Ishikawa (cell line): ENCODE results near the gene IMMP2L.

Experiments
- CEBPB ChIP-seq: IDR thresholded peaks from 2 replicates; pipeline ENCODE4 v1.6.1; 2012
- CREB1 ChIP-seq: IDR thresholded peaks from 2 replicates; pipeline ENCODE4 v1.6.1; 2012; ENCODE audit warnings: low read depth
- EGR1 ChIP-seq: IDR thresholded peaks from 2 replicates; pipeline ENCODE4 v1.6.1; 2012
- EP300 ChIP-seq: IDR thresholded peaks from 2 replicates; pipeline ENCODE4 v1.6.1; 2012; ENCODE audit warnings: borderline replicate concordance
- FOXM1 ChIP-seq: IDR thresholded peaks from 2 replicates; pipeline ENCODE4 v1.6.1; 2012; ENCODE audit warnings: low read depth, borderline replicate concordance
- NFIC ChIP-seq: IDR thresholded peaks from 2 replicates; pipeline ENCODE4 v1.6.1; 2012
- RAD21 ChIP-seq: IDR thresholded peaks from 2 replicates; pipeline ENCODE4 v1.6.1; 2012; ENCODE audit warnings: low read depth
- REST ChIP-seq: IDR thresholded peaks from 2 replicates; pipeline ENCODE4 v1.6.1; 2012; ENCODE audit warnings: low read depth, mild to moderate bottlenecking
- TAF1 ChIP-seq: IDR thresholded peaks from 2 replicates; pipeline ENCODE4 v1.6.1; 2012; ENCODE audit warnings: low read depth, mild to moderate bottlenecking
- TCF12 ChIP-seq: IDR thresholded peaks from 2 replicates; pipeline ENCODE4 v1.6.1; 2012; ENCODE audit warnings: low read depth
- TEAD4 ChIP-seq: IDR thresholded peaks from 2 replicates; pipeline ENCODE4 v1.6.1; 2012
- USF1 ChIP-seq: IDR thresholded peaks from 2 replicates; pipeline ENCODE4 v1.6.1; 2012
- YY1 ChIP-seq: IDR thresholded peaks from 2 replicates; pipeline ENCODE4 v1.6.1; 2012; ENCODE audit warnings: low read depth
- ZBTB7A ChIP-seq: IDR thresholded peaks from 2 replicates; pipeline ENCODE4 v1.6.1; 2012; ENCODE audit warnings: low read depth
- TF ChIP-seq, protein P1 (sequence below): IDR thresholded peaks from 2 replicates; pipeline ENCODE4 v1.6.1; 2012

Gene IMMP2L

GRCh38 chr7:111537134-111537533 lies 25.2 kb downstream of the IMMP2L start:
- TF ChIP-seq TCF12 (no peak), FOXM1 (no peak), RAD21 (no peak), REST (no peak), CEBPB (no peak), NFIC (no peak)

GRCh38 chr7:111535142-111535870 lies 27.0 kb downstream of the IMMP2L start:
- TF ChIP-seq ZBTB7A (no peak), NFIC (no peak), TEAD4 (no peak), RAD21 (no peak), CEBPB (no peak), TCF12 (no peak), EGR1 (no peak), EP300 (no peak), USF1 (no peak)

DNA sequence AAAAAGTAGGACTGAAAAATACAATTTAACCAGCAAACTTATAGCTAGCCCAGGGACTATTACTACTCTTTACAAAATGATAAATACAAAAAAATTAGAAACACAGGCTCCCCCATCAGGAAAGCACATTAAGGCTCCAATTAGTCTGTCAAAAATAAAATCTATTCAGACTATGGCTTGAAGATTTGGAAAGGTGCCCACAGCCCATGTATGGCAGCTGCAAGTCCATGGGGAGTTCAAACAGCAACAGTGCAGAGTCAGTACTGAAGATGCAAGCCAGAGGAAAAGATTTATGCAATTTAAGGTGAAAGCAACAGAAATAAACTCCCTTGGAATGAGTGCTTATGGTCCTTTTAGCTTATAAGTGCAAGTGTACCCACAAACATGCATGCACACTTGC lies 29.7 kb downstream of the IMMP2L start:
- no peak for TF ChIP-seq FOXM1
- no peak for TF ChIP-seq REST
- TF ChIP-seq EP300 = no peak
- TF ChIP-seq EGR1 = no peak
- TF ChIP-seq TCF12 = no peak
- no peak for TF ChIP-seq CREB1
- TF ChIP-seq TAF1 = no peak
- TF ChIP-seq ZBTB7A = no peak
- no peak for TF ChIP-seq TEAD4
- no peak for TF ChIP-seq USF1
- no peak for TF ChIP-seq RAD21
- TF ChIP-seq, protein P1, sequence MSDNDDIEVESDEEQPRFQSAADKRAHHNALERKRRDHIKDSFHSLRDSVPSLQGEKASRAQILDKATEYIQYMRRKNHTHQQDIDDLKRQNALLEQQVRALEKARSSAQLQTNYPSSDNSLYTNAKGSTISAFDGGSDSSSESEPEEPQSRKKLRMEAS = no peak
- TF ChIP-seq CEBPB = no peak

DNA sequence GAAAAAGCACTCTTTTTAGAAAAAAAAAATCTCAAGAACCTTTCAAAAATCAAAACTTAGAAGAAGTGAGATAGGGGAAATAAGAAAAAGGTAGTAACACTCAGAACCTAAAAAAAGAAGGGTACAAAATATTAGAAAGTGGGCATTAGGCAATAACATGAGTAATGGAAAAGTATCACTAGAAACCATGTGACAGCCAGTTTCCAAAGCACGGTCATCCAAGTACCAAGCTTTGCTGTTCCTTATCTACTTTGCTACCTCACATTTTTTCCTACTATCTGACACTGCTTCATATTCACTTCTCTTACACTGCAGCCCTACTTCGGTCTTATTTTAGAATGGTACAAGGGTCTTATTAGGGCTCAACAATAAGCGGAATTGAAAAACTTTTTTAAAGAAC lies 30.3 kb downstream of the IMMP2L start:
- TF ChIP-seq REST = no peak
- TF ChIP-seq TAF1 = no peak
- no peak for TF ChIP-seq NFIC
- no peak for TF ChIP-seq TEAD4
- no peak for TF ChIP-seq EP300
- no peak for TF ChIP-seq CREB1
- no peak for TF ChIP-seq TCF12
- TF ChIP-seq, protein P1 = no peak

DNA sequence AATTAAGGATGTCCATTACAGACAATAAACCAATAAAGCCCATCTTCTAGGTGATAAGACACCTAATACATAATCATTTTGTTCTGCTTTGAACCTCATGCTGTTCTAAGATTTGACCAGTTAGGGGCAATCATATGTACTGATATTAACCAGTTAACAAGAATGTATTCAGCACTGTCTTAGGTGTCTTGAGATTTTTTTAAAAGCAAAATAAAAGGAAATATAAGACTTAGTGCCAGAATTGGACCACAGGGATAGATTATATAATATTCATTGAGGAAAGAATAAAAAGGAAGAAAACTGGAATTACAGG lies 32.0 kb downstream of the IMMP2L start:
- TF ChIP-seq FOXM1 (no peak), CEBPB (no peak), EGR1 (no peak), TCF12 (no peak), NFIC (no peak), TEAD4 (no peak), EP300 (no peak), TAF1 (no peak), ZBTB7A (no peak), REST (no peak), USF1 (no peak), RAD21 (no peak), YY1 (no peak), CREB1 (no peak)
- TF ChIP-seq, protein P1 = no peak
